Effector memory CD4-positive, alpha-beta T cell (primary cell): ENCODE results near the gene TAB2.

Experiments used
- DNase-seq, 3 donors: peaks; one replicate each; pipeline ENCODE4 v3.0.0-alpha.2; 2020
- H3K27ac ChIP-seq: 2 replicates; pipeline ENCODE4 v1.7.0; 2013; ENCODE audit warnings: mild to moderate bottlenecking, low read length, moderate library complexity; ENCODE audit not compliant: insufficient read depth, poor library complexity, severe bottlenecking
- H3K27me3 ChIP-seq: replicated peaks from 2 replicates; pipeline ENCODE4 v1.7.0; 2013; ENCODE audit warnings: mild to moderate bottlenecking, low read length; ENCODE audit not compliant: insufficient read depth, control insufficient read depth, poor library complexity, severe bottlenecking
- H3K36me3 ChIP-seq: 2 replicates; pipeline ENCODE4 v1.7.0; 2013; ENCODE audit warnings: mild to moderate bottlenecking, low read length, moderate library complexity; ENCODE audit not compliant: control insufficient read depth, insufficient read depth
- H3K4me1 ChIP-seq: 2 replicates; pipeline ENCODE4 v1.7.0; 2013; ENCODE audit warnings: low read length, mild to moderate bottlenecking; ENCODE audit not compliant: control insufficient read depth, insufficient read depth, poor library complexity, severe bottlenecking
- H3K4me3 ChIP-seq: 2 replicates; pipeline ENCODE4 v1.7.0; 2013; ENCODE audit warnings: low read length, low read depth, mild to moderate bottlenecking; ENCODE audit not compliant: insufficient read depth, poor library complexity, severe bottlenecking
- H3K9me3 ChIP-seq: 2 replicates; pipeline ENCODE4 v1.7.0; 2013; ENCODE audit warnings: mild to moderate bottlenecking, low read length, moderate library complexity; ENCODE audit not compliant: control insufficient read depth

TAB2 gene

DNA sequence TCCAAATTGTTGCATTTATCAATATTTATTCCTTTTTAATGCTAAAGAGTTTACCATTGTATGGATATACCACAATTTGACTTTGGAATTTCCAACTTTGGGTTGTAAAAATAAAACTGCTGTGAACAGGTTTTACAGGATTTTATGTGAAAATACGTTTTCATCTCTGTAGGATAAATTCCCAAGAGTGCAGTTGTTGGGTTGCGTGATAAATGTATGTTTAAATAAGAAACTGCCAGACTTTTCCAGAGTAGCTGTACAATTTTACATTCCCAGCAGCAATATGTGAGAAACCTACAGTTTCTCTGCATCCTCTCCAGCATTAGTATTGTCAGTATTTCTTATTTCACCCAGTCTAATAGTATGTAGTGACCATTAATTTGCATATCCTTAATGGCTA is 12.6 kb downstream of the TAB2 start:
- peaks cover 63% of the 10 kb centered on the region for H3K4me1 ChIP-seq
- no peaks in the 10 kb centered on the region for H3K27me3 ChIP-seq
- H3K27ac ChIP-seq: no peak overlapping the region
- no peaks in the 10 kb centered on the region for H3K9me3 ChIP-seq
- H3K4me3 ChIP-seq: no peak overlapping the region
- H3K36me3 ChIP-seq: peaks cover 3% of the 10 kb centered on the region
- no peak for DNase-seq

DNA sequence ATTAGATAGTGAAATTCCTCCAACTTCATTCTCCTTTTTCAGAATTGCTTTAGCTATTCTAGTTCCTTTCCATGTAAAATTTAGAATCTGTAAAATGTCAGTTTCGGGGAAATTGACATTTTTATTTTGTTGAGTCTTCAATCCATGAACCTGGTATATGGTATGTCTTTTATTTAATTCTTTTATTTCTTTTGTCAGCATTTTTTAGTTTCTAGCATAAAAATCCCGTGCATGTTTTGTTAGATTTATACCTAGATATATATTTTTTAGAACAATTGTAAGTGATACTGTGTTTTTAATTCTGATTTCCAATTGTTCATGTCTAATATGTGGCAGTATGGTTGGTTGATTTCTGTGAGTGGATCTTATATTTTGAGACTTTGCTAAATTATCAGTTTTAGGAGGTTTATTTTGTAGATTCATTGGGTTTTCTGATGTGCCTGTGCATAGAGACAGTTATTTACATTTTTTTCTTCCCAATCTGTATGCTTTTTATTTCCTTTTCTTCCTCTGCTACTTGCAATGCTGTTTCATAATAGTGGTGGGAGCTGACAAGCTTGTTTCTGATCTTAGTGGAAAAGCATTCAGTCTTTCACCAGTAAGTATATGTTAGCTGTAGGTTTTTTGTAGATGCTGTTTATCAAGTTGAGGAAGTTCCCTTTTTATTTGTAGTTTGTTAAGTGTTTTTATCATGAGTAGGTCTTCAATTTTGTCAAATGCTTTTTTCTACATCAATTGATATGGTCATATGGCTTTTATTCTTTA is 13.7 kb downstream of the TAB2 start:
- Histone ChIP-seq H3K4me3 (no peak overlapping the region), H3K9me3 (no peaks in the 10 kb centered on the region), H3K27me3 (no peaks in the 10 kb centered on the region), H3K4me1 (peaks cover 67% of the 10 kb centered on the region), H3K36me3 (peaks cover 3% of the 10 kb centered on the region), H3K27ac (no peak overlapping the region)
- DNase-seq: no peak

DNA sequence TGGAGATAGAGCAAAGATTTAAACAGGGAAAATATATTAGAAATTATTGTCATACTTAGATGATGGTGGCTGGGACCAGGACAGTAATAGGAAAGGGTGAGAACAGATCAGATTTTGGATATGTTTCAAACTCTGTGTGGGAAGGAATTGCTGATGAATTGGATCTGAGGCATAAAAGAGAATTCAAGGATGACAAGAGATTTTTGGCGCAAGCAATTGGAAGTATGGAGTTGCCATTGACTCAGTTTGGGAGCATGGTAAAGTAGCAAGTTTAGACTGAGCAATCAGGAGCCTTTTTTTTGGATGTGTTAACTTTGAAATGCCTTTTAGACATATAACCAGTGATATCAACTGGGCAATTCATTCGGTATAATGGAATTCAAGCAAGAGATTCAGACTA is 14.4 kb downstream of the TAB2 start:
- Histone ChIP-seq H3K27me3 (no peaks in the 10 kb centered on the region), H3K4me1 (peaks cover 72% of the 10 kb centered on the region), H3K27ac (no peak overlapping the region), H3K9me3 (no peaks in the 10 kb centered on the region), H3K36me3 (peaks cover 3% of the 10 kb centered on the region), H3K4me3 (no peak overlapping the region)
- DNase-seq: no peak

DNA sequence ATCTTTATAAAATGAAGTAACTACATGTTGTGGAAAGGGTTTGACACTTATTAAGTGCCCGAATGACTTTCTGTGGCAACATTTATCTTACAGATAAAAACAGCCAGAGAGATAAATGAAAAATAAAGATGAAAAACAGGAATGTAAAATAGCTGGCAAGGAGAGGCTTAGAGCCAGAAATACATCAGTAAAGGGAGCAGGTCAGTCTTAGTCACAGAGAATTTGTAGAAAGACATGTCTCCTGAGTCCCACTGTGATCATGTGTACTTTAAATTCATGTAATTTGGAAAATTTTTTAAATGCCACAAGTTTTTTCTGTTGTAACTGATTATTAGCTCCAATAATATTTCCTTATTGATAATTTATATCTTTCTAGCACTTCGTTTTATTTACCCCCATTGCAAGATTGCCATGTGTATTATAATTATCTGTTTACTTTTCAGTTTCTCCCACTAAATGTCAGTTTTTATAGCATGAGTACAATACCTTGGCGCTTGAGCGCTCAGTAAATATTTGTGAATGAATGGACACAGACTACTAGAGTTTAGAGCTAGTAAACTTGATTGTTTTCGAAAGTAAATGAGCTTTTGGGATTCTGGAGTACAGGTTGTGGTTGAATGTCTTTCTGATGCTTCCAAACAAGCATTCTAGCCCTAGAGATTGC is 15.2 kb downstream of the TAB2 start:
- H3K4me3 ChIP-seq: no peak overlapping the region
- peaks cover 1% of the 10 kb centered on the region for H3K36me3 ChIP-seq
- no peaks in the 10 kb centered on the region for H3K9me3 ChIP-seq
- H3K4me1 ChIP-seq: peaks cover 69% of the 10 kb centered on the region
- H3K27me3 ChIP-seq: no peaks in the 10 kb centered on the region
- no peak for DNase-seq
- no peak overlapping the region for H3K27ac ChIP-seq

DNA sequence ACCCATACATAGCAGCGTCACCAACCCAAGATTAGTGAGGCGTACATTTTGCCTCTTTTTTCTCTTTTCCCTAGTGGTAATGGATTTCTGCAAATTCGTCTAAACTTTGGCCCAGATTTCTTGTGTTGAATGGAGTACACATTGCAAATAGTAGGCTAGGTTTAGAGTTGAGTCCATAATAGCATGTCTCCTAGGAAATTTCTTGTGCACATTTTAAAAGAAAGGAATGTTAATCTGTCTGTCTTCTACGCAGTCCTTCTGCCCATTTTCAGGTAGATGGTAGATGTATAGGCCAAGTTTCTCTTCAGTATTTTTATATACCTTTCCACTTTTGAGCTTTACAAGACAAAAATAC is 15.7 kb downstream of the TAB2 start:
- no peak for DNase-seq
- no peaks in the 10 kb centered on the region for H3K9me3 ChIP-seq
- H3K27ac ChIP-seq: no peak overlapping the region
- H3K4me1 ChIP-seq: peaks cover 69% of the 10 kb centered on the region
- no peak overlapping the region for H3K4me3 ChIP-seq
- no peaks in the 10 kb centered on the region for H3K36me3 ChIP-seq
- H3K27me3 ChIP-seq: no peaks in the 10 kb centered on the region

DNA sequence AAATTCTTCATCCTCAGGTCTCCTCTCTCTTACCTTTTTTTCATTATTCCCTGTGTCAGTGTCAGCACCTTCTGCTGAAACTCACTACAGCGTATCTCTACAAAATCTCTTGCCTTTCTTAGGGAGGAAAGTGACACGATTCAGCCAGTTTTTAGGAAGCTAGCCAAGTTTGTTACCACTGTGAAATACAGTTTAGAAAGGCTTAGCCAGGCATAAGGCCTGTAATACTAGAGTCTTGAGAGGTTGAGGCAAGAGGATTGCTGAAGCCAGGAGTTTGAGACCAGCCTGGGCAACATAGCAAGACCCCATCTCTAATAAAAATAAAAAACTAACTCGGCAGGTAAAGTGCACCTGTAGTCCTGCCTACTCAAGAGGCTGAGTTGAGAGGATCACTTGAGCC is 16.7 kb downstream of the TAB2 start:
- H3K4me3 ChIP-seq: no peak overlapping the region
- no peaks in the 10 kb centered on the region for H3K36me3 ChIP-seq
- no peaks in the 10 kb centered on the region for H3K27me3 ChIP-seq
- H3K9me3 ChIP-seq: no peaks in the 10 kb centered on the region
- H3K4me1 ChIP-seq: peaks cover 62% of the 10 kb centered on the region
- no peak overlapping the region for H3K27ac ChIP-seq
- DNase-seq: no peak

DNA sequence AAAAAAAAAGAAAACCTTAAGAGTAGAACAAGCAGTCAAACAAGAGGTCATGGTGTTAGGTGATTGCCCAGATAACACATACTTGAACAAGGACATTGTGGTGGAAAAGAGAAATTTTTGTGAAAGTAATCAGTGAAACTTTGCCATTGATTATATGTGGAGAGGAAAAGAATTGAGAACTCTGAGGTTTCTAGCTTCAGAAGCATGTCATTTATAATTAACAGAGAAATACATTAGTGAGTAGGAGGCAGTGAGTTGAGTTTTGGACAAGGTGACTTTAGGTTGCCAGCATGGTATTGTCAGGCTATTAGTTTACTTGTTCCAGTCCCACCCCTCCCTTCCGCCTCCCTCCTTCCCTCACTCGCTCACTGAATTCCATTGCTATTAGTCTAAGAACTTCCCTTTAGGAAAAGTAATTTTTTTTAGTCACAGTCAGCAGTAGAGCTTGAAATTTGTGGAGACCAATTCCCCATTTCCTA is 17.2 kb downstream of the TAB2 start:
- H3K27ac ChIP-seq: no peak overlapping the region
- H3K27me3 ChIP-seq: no peaks in the 10 kb centered on the region

DNA sequence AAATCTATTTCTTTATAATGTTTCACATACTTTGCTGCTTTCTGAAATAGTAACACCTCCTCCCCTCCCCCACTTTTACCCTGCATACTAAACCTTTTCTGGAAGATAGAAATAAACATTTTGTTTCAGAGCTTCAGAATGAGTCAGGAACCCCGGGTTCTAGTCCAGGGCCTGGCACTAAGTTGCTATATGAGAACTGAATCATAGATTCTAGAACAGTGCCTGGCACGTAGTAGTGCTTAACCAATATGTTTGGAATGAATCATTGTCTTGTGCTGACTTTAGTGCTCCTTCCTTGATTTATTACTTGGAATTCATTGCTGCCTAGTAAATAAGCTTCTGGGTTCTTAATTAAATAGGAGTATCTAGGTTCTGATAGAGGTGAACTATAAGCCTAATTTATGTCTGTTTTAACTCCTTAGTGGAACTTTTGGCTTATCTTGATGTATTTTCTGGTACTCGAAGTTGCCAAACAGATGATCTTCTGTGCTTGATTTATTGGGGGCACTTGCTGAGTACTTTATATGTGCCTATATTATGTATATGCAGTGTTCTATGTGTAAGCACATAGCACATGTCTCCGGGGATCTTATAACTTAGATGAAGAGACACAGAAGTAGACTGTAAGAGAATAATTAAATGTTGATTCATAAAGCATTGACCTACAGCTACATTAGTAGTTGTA is 18.6 kb downstream of the TAB2 start:
- H3K4me1 ChIP-seq: peaks cover 54% of the 10 kb centered on the region
- no peak overlapping the region for H3K4me3 ChIP-seq
- no peak for DNase-seq
- H3K36me3 ChIP-seq: no peaks in the 10 kb centered on the region
- peak overlapping the region; percentile 33 for H3K27ac ChIP-seq
- no peaks in the 10 kb centered on the region for H3K9me3 ChIP-seq
- no peaks in the 10 kb centered on the region for H3K27me3 ChIP-seq

More for the DNA sequence above, 17.2 kb downstream of the TAB2 start:
- Histone ChIP-seq H3K9me3 (no peaks in the 10 kb centered on the region), H3K36me3 (no peaks in the 10 kb centered on the region), H3K4me3 (no peak overlapping the region), H3K4me1 (peaks cover 57% of the 10 kb centered on the region)
- DNase-seq: no peak

DNA sequence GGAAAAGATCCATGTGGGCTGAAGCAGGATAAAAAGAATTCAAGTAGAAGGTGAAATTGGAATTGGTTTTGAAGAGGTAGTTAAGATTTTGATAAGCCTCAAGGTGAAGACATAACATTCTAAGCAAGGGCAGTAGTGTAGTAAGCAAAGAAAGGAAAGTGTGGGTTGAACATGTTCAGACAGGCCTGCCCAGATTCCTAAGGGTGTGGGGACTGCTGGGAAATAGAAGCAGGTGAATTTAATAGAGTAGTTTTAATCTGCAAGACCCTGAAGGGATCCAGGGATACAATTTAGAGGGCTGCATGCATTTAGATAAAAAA is 19.1 kb downstream of the TAB2 start:
- Histone ChIP-seq H3K4me3 (no peak overlapping the region), H3K4me1 (peaks cover 54% of the 10 kb centered on the region), H3K27ac (peak overlapping the region; percentile 33), H3K9me3 (no peaks in the 10 kb centered on the region), H3K27me3 (no peaks in the 10 kb centered on the region), H3K36me3 (no peaks in the 10 kb centered on the region)
- DNase-seq: no peak

DNA sequence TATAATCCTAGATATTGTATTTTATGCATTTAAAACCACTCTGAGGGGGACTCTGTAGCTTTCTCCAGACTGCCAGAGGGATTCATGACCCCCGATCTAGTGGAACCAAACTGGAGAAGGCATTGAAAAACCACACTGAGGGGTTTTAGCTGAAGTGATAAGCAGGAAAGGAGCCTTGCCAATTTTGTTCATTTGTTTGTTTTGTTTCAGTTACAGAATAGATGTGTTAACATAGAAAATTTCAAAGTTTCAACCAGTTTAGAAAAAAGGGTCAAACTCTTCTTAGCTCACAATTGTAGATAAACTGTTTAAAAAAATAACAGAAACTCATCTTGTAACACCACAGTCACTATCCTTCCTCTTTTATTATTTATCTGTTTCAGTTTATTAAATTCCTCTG is 19.8 kb downstream of the TAB2 start:
- H3K4me3 ChIP-seq: no peak overlapping the region
- no peaks in the 10 kb centered on the region for H3K9me3 ChIP-seq
- H3K36me3 ChIP-seq: no peaks in the 10 kb centered on the region
- no peak overlapping the region for H3K27ac ChIP-seq
- H3K27me3 ChIP-seq: no peaks in the 10 kb centered on the region
- DNase-seq: no peak
- H3K4me1 ChIP-seq: peaks cover 55% of the 10 kb centered on the region
